HG03103 (cell line): ENCODE measurements around the gene SIRT3.
A peak's percentile ranks its signal among the peaks of the same experiment; 100 is the strongest.
"Not testable (repeated sequence)": the region's sequence is repeated elsewhere in the genome, so short reads cannot be mapped to it uniquely, and the experiment has no call there.

Experiments used
- ATAC-seq: cut with Tn5 transposase; IDR thresholded peaks from one replicate; pipeline ENCODE4 v1.9.1; 2021; ENCODE audit warnings: low read depth; ENCODE audit not compliant: unreplicated experiment

Gene SIRT3

GRCh38 chr11:244376-244775 lies 8.2 kb upstream of the SIRT3 start:
- no peak for ATAC-seq

GRCh38 chr11:241634-242033 lies 5.5 kb upstream of the SIRT3 start:
- ATAC-seq = no peak

GRCh38 chr11:240315-240714 lies 4.2 kb upstream of the SIRT3 start:
- ATAC-seq = no peak

GRCh38 chr11:238346-238745 lies 2.2 kb upstream of the SIRT3 start:
- not testable (repeated sequence) for ATAC-seq

DNA sequence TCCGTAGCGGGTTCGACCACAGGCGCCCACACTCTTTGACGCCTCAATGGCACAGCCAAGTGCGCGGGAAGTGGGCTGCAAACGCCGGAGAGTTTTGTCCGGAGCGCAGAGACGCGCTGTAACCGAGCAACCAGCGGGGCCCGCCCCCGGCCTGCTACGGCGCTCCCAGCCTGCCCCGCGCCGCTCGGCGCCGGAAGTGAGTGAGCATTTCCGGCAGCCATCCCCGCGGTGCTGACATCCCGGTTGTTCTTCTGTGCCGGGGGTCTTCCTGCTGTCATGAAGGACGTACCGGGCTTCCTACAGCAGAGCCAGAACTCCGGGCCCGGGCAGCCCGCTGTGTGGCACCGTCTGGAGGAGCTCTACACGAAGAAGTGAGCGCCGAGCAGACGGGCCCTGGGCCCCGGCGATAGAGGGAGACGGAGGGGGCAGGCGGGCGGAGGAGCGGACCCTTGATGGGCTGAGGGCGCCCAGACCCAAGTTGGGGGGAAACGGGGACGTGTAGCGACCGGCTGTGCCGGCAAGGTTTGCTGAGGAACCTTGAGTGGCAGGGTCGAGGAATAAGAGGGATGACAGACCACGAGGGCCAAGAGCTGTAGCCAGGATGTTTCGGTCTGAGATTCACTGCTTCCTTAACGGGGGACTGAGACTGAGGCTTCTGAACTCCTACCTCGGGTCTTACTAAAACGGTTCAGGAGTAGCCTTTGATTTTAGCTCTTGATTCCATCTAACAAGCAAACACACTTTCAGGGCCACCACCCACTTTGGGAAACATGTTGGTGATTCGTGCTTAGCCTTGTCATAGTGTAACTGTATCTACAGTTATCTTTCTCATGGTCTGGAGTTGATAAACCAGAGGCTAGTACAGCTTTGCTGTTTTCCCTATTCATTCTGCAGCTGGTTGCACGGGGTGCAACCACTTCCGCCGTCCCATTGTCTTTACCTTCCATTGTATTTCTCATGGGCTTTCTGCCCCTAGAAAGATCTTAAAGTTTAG lies 929 bp upstream of the SIRT3 start, which contains the start of gene PSMD13:
TSS of gene PSMD13 (plus strand) at position 203 of the 994 bp plus-strand sequence. CDS start at position 277, 74 bp downstream.
- ATAC-seq = peak; percentile 63

- no peak for ATAC-seq
Observed at GRCh38 chr11:235609-235996, 539 bp downstream of the SIRT3 start.

DNA sequence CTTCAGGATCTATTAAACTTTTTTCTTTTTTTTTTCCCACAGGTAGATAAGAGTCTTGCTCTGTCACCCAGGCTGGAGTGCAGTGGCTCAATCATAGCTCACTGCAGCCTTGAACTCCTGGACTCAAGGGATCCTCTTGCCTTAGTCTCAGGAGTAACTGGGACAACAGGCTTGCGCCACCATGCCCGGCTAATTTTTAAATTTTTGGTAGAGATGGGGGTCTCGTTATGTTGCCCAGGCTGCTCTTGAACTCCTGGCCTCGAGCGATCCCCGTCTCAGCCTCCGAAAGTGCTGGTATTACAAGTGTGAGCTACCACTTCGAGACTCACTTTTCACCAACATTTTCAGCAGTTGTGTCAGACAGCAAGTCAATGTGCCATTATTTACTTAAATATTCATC lies 962 bp downstream of the SIRT3 start:
- ATAC-seq = no peak

DNA sequence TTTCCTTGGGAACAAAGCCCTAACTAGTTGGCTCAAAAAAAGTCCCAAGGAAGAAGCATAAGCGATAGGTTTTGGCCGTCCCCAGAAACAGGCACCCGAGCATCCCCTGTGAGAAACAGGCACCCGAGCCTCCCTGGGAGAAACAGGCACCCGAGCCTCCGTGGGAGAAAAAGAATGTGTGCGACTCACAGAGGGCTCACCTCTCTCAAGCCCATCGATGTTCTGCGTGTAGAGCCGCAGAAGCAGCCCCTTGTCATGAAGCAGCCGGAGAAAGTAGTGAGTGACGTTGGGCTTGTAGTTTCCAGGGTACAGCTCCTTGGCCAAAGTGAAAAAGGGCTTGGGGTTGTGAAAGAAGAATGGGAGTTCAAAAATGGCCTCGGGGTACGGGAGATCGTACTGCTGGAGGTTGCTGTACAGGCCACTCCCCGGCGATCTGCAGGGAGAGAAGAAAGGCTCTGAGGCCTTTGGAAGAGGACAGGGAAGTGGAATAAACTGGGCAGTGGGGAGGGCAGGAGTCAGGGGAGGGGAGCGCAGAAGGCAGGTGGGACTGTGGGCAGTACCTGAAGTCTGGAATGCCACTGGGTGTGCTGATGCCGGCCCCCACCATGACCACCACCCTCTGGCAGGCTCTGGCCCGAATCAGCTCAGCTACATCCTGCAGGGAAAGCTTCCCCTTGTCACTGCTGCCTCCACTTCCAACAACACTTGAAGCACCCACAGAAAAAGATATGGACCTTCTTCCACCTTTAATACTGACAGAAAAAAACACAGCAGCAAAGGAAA lies 3.2 kb downstream of the SIRT3 start:
- ATAC-seq = no peak

DNA sequence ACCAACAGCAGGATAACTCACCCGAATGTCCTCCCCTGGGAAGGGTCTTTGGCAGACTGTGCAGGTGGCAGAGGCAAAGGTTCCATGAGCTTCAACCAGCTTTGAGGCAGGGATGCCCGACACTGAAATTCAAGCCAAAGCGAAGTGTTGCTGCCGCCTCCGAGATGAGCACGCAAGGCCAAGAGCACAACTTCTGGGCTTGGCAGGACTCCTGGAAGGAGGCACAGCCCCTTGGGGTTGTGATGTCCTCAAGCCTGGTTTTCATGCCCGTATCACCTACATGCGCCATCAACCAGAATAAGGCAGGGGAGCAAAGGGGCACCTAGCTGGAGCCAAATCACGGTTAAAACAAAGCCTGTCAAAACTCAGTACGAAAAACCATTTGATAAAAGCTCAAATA lies 5.7 kb downstream of the SIRT3 start:
- ATAC-seq = no peak

DNA sequence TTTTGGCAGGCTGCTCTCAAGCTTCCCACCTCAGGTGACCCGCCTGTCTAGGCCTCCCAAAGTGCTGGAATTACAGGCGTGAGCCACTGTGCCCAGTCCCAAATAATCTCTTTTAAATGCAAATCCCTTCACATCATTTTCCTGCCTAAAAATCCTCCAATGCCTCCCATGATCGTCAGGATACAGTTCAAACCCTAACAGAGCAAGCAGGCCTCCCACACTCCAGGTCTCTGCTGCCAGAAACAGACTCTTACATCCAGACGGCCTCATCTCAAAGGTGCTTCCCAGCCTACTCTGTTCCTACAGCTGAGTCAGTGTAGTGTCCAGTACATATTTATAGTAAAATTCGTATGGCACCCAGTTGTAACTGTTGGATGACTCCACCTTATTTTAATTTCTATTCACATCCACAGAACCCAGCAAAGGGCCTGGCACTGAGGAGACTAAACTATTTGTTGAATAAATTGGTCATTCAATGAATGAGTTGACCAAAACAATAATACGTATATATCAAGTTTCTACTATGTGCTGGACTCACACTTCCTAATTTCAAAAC lies 8.2 kb downstream of the SIRT3 start:
- ATAC-seq = no peak

DNA sequence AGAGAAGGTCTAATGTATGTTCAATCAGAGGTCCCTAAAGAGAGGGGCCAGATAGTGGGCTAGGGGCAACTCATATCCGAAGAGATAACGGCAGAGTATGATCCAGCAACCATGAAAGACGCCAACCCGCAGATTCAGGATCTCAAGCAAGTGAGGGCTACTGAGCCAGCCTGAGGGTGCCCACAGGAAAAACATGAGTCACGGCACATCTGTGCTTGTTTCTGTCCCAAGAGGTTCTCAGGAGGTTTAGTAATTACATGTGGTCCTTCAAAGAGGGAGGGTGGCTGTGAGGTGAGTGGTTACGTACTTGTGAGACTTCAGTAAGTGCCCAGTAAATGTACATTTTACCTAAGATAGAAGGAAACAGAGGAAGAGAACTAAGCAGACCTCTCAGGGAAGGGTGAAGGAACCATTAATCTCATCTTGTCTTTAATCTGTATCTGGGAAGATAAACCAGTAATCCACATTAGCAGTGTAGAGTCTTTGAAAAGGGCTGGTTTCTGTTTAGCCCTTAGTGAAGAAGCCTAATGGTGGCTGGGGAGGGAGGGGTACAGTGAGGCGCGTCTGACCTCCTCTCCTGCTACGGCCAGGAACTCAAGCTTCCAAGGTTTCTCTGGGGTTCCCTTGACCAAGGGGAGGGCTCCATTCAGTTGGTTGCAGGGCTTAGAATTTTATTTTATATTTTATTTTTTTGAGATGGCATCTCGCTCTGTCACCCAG lies 10.2 kb downstream of the SIRT3 start:
- no peak for ATAC-seq

- ATAC-seq = no peak
Observed at GRCh38 chr11:224424-224823, 11.7 kb downstream of the SIRT3 start.

DNA sequence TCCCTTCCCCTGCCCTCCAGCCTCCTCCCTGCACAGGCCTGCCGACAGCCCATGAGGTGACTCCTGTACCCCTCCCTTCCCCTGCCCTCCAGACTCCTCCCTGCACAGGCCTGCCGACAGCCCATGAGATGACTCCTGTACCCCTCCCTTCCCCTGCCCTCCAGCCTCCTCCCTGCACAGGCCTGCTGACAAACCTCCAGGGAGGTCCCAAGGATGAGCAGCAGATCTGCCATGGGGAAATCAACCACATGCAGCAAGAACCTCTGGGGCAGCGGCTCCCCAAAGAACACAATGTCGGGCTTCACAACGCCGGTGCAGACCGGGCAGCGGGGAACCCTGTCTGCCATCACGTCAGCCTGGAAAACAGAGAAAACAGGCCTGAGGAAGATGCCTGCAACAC lies 12.3 kb downstream of the SIRT3 start:
- ATAC-seq = no peak

- ATAC-seq = no peak
Observed at GRCh38 chr11:223026-223789, 12.9 kb downstream of the SIRT3 start.

DNA sequence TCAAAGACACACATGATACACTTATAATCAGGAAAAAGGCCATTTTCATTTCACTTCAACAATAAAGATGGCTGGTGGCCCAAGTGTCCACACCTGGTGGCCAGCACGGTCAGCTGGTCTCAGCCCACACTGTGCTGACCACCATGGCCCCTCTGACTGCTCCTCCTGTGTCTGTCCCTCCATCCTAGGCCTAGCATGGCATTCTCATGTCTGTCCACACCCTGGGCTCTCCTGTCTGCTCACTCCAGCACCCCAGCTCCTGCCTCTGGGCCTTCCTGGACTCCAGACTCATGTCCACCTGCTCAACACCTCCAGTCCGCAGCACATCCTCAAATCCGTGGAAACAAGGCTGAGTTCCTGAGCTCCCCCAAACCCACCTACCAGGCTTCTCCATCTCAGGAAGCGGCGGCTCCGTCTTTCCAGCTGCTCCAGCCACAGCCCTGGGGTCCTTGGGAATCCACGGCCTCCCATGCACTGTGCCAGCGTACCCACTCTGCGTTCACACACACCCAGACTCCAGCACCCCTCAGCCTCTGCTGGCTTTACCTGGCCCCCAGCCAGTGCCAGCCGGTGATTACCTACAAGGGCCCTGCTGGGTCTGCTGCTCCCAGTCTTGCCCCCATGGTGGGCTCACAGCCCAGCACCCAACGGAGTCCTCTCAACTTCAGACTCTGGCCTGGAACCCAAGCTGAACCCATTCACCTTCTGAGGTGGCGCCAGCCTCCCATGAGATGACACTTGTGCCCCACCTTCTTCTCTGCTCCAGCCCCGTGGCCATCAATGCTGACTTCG lies 13.9 kb downstream of the SIRT3 start:
- ATAC-seq = no peak

GRCh38 chr11:221539-221938 lies 14.6 kb downstream of the SIRT3 start:
- ATAC-seq = no peak

GRCh38 chr11:220641-221215 lies 15.4 kb downstream of the SIRT3 start:
- not testable (repeated sequence) for ATAC-seq

GRCh38 chr11:218815-219593 lies 17.1 kb downstream of the SIRT3 start:
- no peak for ATAC-seq
